ENCODE data around the gene FLAD1.
"Not testable (repeated sequence)": the region's sequence is repeated elsewhere in the genome, so short reads cannot be mapped to it uniquely, and the experiment has no call there.

FLAD1 gene

DNA sequence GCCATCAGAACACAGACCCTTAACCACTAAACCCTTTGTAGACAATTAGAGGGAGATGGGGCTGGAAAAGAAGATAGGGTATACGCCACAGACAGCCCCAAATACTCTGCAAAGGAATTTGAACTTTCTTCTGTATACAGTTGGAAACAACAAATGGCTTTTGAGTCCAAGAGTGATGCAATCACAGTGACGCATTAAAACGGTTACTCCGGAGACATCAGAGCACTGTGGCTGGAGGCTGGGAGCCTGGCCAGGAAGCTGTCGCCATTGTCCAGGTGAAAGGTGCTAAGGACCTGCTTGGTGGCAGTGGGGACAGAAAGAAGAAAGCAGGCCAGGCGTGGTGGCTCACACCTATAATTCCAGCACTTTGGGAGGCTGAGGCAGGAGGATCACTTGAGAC is 4.2 kb downstream of the FLAD1 start:
- TF ChIP-seq POLR2AphosphoS5 (IDR thresholded peaks at IDR 0.05; ENCODE audit: low read depth, low read length) (no peak), POLR2A (IDR thresholded peaks at IDR 0.05; ENCODE audit: low read depth, low read length) (no peak), TAF1 (IDR thresholded peaks at IDR 0.05; ENCODE audit: borderline replicate concordance, low read depth, low read length) (no peak)
- DNase-seq (ENCODE audit: insufficient read length) (no peak), FAIRE-seq (no peak)

DNA sequence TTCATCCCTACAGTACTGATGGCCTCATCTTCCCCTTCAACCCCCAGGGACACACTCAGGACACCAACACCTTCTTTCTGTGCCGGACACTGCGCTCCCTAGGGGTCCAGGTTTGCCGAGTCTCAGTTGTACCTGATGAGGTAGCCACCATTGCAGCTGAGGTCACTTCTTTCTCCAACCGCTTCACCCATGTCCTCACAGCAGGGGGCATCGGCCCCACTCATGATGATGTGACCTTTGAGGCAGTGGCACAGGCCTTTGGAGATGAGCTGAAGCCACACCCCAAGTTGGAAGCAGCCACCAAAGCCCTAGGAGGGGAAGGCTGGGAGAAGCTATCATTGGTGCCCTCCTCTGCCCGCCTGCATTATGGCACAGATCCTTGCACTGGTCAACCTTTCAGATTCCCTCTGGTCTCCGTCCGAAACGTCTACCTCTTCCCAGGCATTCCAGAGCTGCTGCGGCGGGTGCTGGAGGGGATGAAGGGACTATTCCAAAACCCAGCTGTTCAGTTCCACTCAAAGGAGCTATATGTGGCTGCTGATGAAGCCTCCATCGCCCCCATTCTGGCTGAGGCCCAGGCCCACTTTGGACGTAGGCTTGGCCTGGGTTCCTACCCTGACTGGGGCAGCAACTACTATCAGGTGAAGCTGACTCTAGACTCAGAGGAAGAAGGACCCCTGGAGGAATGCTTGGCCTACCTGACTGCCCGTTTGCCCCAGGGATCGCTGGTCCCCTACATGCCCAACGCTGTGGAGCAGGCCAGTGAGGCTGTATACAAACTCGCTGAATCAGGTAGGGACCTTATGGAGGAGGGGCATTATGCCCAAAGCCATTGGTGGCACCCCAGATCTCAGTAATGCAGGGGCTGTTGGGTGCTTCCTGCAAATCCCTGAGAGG is 5.2 kb downstream of the FLAD1 start:
- TF ChIP-seq POLR2AphosphoS5 (IDR thresholded peaks at IDR 0.05; ENCODE audit: low read depth, low read length) (no peak), POLR2A (IDR thresholded peaks at IDR 0.05; ENCODE audit: low read depth, low read length) (no peak), TAF1 (IDR thresholded peaks at IDR 0.05; ENCODE audit: borderline replicate concordance, low read depth, low read length) (no peak)
- FAIRE-seq = no peak

DNA sequence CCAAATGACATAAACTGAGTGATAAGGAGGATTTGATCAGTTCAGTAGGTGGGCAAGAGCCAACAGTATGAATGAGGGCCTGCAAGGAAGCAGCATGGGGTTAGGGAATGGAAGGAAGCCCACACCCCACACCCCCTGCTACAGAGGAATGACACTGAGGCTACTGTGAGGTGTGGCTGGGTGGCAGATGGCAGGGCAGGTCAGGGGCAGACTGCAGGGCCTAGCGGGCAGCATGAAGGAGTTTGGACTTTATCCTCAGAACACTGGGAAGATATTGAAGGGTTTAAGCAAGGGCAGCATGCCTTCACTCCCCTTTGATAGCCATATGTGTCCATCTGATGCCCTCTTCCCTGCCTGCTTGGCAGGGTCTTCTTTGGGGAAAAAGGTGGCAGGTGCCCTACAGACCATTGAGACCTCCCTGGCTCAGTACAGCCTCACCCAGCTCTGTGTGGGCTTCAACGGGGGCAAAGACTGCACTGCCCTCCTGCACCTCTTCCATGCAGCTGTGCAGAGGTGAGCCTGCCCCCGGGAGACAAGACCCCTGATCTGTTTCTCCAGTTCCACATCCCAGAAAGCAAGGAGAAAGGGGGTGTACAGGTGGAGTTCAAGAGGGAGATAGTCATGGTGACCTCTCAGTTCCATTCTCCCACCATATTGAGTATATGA is 6.2 kb downstream of the FLAD1 start:
- TF ChIP-seq POLR2A (IDR thresholded peaks at IDR 0.05; ENCODE audit: low read depth, low read length) (no peak), POLR2AphosphoS5 (IDR thresholded peaks at IDR 0.05; ENCODE audit: low read depth, low read length) (no peak; the same call in 1 of the 2 replicates), TAF1 (IDR thresholded peaks at IDR 0.05; ENCODE audit: borderline replicate concordance, low read depth, low read length) (no peak)
- DNase-seq (ENCODE audit: insufficient read length) (no peak), FAIRE-seq (no peak)

More for the DNA sequence above, 5.2 kb downstream of the FLAD1 start:
- DNase-seq (ENCODE audit: insufficient read length) = no peak

DNA sequence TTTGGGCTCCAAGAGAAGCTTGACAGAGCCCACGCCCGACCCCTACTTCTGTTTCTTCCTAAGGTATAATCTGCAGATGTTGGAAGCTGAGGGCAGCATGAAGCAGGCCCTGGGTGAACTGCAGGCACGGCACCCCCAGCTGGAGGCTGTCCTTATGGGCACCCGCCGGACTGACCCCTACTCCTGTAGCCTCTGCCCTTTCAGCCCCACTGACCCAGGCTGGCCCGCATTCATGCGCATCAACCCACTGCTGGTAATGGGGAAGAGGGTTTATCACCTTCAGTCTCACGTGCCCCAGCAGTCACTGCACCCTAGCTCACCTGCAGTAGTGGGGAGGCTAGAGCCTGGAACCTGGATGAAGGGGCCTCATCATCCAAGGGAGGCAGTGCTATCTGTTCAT is 7.1 kb downstream of the FLAD1 start:
- FAIRE-seq = no peak
- DNase-seq (ENCODE audit: insufficient read length) = no peak
- TF ChIP-seq POLR2AphosphoS5 (IDR thresholded peaks at IDR 0.05; ENCODE audit: low read depth, low read length) = no peak
- TF ChIP-seq TAF1 (IDR thresholded peaks at IDR 0.05; ENCODE audit: borderline replicate concordance, low read depth, low read length) = no peak
- no peak for TF ChIP-seq POLR2A (IDR thresholded peaks at IDR 0.05; ENCODE audit: low read depth, low read length)

DNA sequence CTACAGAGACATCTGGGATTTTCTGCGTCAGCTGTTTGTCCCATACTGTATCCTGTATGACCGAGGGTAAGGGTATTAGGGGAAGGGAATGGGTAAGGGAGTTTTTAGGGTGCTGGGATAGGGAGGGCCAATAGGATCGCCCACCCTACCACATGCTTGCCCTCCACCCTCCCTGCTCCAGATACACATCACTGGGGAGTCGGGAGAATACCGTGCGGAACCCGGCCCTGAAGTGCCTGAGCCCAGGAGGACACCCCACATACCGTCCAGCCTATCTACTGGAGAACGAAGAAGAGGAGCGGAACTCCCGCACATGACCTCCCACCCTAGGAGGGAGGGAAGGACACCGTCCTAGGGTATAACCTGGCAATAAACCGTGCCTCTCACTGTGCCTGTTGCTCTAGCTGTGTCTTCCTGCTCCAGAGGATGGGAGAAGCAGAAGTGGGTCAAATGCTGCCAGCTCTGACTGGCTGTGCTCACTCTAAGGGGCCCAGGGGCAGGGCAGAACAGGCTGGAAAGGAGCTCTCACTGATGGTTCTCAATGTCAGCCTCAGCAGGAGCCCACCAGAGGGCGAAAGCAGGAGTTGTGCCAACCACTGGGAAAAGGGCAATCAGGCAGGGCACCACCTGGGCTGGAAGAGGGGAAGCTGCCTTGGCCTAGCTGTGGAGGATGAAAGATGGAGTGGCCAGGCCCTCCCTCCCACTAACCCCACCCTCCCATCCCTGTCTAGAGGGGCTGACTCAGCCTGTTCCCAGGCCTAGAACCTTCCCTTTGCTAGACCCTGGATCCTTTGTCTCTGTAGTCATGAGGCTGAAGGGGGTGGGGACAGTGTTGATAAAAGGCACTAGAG is 9.8 kb downstream of the FLAD1 start:
- FAIRE-seq (no peak), DNase-seq (ENCODE audit: insufficient read length) (no peak)
- no peak for TF ChIP-seq POLR2AphosphoS5 (IDR thresholded peaks at IDR 0.05; ENCODE audit: low read depth, low read length)
- no peak for TF ChIP-seq POLR2A (IDR thresholded peaks at IDR 0.05; ENCODE audit: low read depth, low read length)
- no peak for TF ChIP-seq TAF1 (IDR thresholded peaks at IDR 0.05; ENCODE audit: borderline replicate concordance, low read depth, low read length)

DNA sequence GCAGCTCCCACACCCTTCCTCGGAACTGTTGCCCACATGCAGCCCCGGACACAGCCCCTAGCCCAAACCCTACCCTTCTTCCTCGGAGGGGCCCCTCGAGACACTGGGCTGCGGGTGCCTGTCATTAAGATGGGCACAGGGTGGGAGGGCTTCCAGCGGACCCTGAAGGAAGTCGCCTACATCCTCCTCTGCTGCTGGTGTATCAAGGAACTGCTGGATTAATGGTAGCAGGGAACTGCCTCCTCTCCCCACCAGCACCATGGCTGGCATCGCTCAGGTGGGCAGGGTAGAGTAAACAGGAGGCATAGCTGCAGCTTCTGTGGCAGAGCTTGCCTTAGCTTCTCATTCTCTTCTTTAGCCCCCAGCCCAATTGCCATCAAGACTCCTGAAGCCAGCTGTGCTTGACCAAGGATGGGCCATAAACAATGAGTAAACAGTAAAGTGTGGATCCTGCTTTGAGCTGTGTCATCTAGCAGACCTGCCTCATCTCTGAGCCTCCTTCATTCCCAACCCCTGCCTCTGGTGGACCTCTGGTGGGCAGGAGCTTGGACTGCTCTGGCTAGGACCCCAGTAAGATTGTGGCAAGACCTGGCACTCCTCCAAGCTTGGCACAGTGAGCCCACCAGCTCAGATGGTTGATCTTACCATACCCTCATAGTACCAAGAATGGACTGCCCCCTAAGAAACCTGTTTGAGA is 10.6 kb downstream of the FLAD1 start, which contains the start of gene LENEP:
TSS of gene LENEP (plus strand) at position 15 of the 697 bp plus-strand sequence. CDS start at position 37, 22 bp downstream.
- TF ChIP-seq POLR2A (IDR thresholded peaks at IDR 0.05; ENCODE audit: low read depth, low read length) (no peak), POLR2AphosphoS5 (IDR thresholded peaks at IDR 0.05; ENCODE audit: low read depth, low read length) (0 out of 2 replicates have a peak, but pooled peaks have one; percentile 27)
- FAIRE-seq (no peak), DNase-seq (ENCODE audit: insufficient read length) (no peak)

DNA sequence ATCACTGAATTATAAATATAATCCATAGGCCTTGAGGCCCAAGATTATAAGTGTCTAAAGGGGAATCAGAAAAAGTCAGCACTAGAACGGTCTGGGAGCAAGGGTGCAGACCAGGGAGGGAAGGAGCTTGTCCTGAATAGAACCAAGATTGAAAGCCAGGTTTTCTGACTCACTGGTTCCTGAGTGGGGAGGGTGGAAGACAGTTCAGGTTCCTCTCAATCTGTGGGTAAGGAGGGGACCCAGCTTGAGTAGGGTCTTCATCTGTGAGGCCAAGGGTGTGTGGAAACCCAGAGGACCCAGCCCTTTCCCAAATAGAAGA is 11.1 kb downstream of the FLAD1 start:
- DNase-seq (ENCODE audit: insufficient read length) = no peak
- FAIRE-seq = no peak
- no peak for TF ChIP-seq POLR2AphosphoS5 (IDR thresholded peaks at IDR 0.05; ENCODE audit: low read depth, low read length)
- TF ChIP-seq TAF1 (IDR thresholded peaks at IDR 0.05; ENCODE audit: borderline replicate concordance, low read depth, low read length) = no peak
- TF ChIP-seq POLR2A (IDR thresholded peaks at IDR 0.05; ENCODE audit: low read depth, low read length) = no peak

DNA sequence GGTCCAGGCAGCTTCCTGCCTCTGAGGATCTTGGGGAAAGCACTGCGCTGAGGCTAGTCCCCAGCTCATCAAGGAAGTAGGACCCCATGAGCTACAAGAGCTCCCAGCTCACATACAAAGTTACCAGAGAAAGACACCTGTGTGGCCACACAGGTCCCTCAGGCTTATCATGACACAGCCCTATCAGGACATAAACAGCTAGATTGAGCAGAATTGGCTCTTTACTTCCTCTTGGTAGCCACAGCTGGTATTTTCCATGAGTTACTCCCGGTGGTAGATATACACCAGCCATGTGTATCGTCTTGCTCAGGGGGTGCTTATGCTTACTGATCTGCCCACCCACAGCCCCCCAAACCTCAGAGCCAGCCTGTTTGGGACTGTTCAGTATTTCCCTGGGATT is 11.4 kb downstream of the FLAD1 start:
- no peak for TF ChIP-seq TAF1 (IDR thresholded peaks at IDR 0.05; ENCODE audit: borderline replicate concordance, low read depth, low read length)
- no peak for TF ChIP-seq POLR2AphosphoS5 (IDR thresholded peaks at IDR 0.05; ENCODE audit: low read depth, low read length)
- TF ChIP-seq POLR2A (IDR thresholded peaks at IDR 0.05; ENCODE audit: low read depth, low read length) = no peak
- no peak for FAIRE-seq
- DNase-seq (ENCODE audit: insufficient read length) = no peak

DNA sequence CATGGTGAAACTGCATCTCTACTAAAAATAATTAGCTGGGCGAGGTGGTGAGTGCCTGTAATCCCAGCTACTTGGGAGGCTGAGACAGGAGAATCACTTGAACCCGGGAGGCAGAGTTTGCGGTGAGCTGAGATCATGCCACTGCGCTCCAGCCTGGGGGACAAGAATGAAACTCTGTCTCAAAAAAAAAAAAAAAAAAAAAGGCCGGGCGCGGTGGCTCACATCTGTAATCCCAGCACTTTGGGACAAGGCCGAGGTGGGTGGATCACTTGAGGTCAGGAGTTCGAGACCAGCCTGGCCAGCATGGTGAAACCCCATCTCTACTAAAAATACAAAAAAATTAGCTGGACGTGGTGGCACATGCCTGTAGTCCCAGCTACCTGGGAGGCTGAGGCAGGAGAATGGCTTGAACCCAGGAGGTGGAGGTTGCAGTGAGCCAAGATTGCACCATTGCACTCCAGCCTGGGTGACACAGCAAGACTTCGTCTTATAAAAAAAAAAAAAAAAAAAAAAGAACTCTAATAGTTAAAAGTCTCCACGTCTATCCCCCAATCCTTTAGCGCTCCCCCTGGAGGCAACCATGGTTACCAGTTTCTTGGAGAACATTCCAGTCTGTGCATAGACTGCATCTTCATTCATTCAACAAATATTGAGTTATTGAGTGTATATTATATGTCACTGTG is 12.3 kb downstream of the FLAD1 start:
- DNase-seq (ENCODE audit: insufficient read length); FAIRE-seq: not testable (repeated sequence)

DNA sequence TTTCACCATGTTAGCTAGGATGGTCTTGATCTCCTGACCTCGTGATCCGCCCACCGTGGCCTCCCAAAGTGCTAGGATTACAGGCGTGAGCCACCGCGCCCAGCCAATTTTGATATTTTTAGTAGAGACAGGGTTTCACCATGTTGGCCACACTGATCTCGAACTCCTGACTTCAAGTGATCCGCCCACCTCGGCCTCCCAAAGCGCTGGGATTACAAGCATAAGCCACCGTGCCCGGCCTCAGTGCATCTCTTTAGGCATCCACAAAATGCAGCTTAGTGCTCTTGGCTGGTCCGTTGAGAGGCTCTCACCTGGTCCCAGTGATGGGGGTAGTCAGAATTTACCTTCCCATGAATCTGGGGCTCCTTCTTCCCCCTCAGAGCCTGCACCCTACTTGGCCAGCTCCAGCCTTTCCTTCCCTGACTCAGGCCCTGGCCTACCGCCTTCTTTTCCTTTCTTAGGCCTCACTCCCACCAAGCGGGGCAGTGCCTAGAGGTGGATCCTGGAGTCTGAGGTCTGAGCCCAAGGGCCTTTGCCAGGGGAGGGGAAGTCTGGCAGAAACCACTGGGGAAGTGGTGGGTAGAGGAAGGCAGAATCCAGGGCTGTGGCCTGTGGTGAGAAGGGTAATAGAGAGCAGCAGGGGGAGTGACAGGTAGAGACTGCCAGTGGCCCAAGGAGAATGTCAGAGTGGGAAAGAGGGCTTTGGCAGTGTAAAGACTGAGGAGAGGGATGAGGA is 14.0 kb downstream of the FLAD1 start:
- FAIRE-seq (no peak), DNase-seq (ENCODE audit: insufficient read length) (no peak)
- no peak for TF ChIP-seq POLR2A (IDR thresholded peaks at IDR 0.05; ENCODE audit: low read depth, low read length)
- no peak for TF ChIP-seq POLR2AphosphoS5 (IDR thresholded peaks at IDR 0.05; ENCODE audit: low read depth, low read length)
- TF ChIP-seq TAF1 (IDR thresholded peaks at IDR 0.05; ENCODE audit: borderline replicate concordance, low read depth, low read length) = no peak
